Stromal cell of bone marrow (primary cell): ENCODE measurements around the gene HACE1.
"Not testable (repeated sequence)": the region's sequence is repeated elsewhere in the genome, so short reads cannot be mapped to it uniquely, and the experiment has no call there.

Source experiments
- DNase-seq: peaks from one replicate; pipeline ENCODE4 v3.0.0-alpha.2; 2012; ENCODE audit warnings: low read depth

The HACE1 gene

GRCh38 chr6:104829183-104829958 lies 30.3 kb downstream of the HACE1 start:
- DNase-seq, result no peak

GRCh38 chr6:104828478-104828877 lies 31.2 kb downstream of the HACE1 start:
- DNase-seq, result no peak

GRCh38 chr6:104820820-104821219 lies 38.9 kb downstream of the HACE1 start:
- DNase-seq, result not testable (repeated sequence)

- DNase-seq, result no peak
Observed at GRCh38 chr6:104816125-104816524, 43.6 kb downstream of the HACE1 start.

GRCh38 chr6:104814743-104815142 lies 45.0 kb downstream of the HACE1 start:
- no peak for DNase-seq

GRCh38 chr6:104813552-104813951 lies 46.2 kb downstream of the HACE1 start:
- DNase-seq, result no peak

- DNase-seq, result no peak
Observed at GRCh38 chr6:104809116-104809515, 50.6 kb downstream of the HACE1 start.

- not testable (repeated sequence) for DNase-seq
Observed at GRCh38 chr6:104805335-104805734, 54.4 kb downstream of the HACE1 start.

- no peak for DNase-seq
Observed at GRCh38 chr6:104799134-104799657, 60.5 kb downstream of the HACE1 start.

- DNase-seq, result no peak
Observed at GRCh38 chr6:104796031-104796785, 63.5 kb downstream of the HACE1 start.

GRCh38 chr6:104795363-104795762 lies 64.4 kb downstream of the HACE1 start:
- no peak for DNase-seq

GRCh38 chr6:104789770-104790190 lies 69.9 kb downstream of the HACE1 start:
- DNase-seq, result no peak

- DNase-seq, result no peak
Observed at GRCh38 chr6:104788400-104788799, 71.3 kb downstream of the HACE1 start.

- DNase-seq, result no peak
Observed at GRCh38 chr6:104787305-104787704, 72.4 kb downstream of the HACE1 start.

- DNase-seq, result no peak
Observed at GRCh38 chr6:104784884-104785283, 74.8 kb downstream of the HACE1 start.

GRCh38 chr6:104771258-104771832 lies 88.4 kb downstream of the HACE1 start:
- DNase-seq, result no peak

- no peak for DNase-seq
Observed at GRCh38 chr6:104768906-104769305, 90.8 kb downstream of the HACE1 start.

GRCh38 chr6:104766595-104766994 lies 93.1 kb downstream of the HACE1 start:
- DNase-seq, result no peak

- DNase-seq, result no peak
Observed at GRCh38 chr6:104754788-104755409, 104.8 kb downstream of the HACE1 start.

GRCh38 chr6:104753251-104753650 lies 106.5 kb downstream of the HACE1 start:
- no peak for DNase-seq

GRCh38 chr6:104750449-104750848 lies 109.3 kb downstream of the HACE1 start:
- DNase-seq, result no peak

GRCh38 chr6:104739124-104739523 lies 120.6 kb downstream of the HACE1 start:
- not testable (repeated sequence) for DNase-seq
